BE2C (cell line): ENCODE measurements around the gene VENTX.

Experiments used
- DNase-seq: peaks from one replicate; pipeline ENCODE4 v3.0.0-alpha.2; 2020
- H3K27me3 ChIP-seq: fragments of 250-450 bp; sonication (Bioruptor Pico); 2 replicates; pipeline ENCODE4 v1.5.1; 2020; ENCODE audit warnings: mild to moderate bottlenecking
- H3K36me3 ChIP-seq: fragments of 250-450 bp; sonication (Bioruptor Pico); 2 replicates; pipeline ENCODE4 v1.5.1; 2020; ENCODE audit warnings: mild to moderate bottlenecking
- H3K4me1 ChIP-seq: fragments of 250-450 bp; sonication (Bioruptor Pico); 2 replicates; pipeline ENCODE4 v1.5.1; 2020
- H3K4me3 ChIP-seq: 2 replicates; pipeline ENCODE4 v1.5.1; 2011; ENCODE audit warnings: low read depth, low read length
- H3K9me3 ChIP-seq: fragments of 250-450 bp; sonication (Bioruptor Pico); 2 replicates; pipeline ENCODE4 v1.5.1; 2020
- CTCF ChIP-seq: IDR thresholded peaks from 2 replicates; pipeline ENCODE4 v1.5.1; 2012; ENCODE audit warnings: mild to moderate bottlenecking, low read depth, low read length

The VENTX gene

GRCh38 chr10:133270773-133271297 is 33.2 kb downstream of the VENTX start:
- Histone ChIP-seq H3K36me3 (no peaks in the 10 kb centered on the region), H3K4me1 (no peaks in the 10 kb centered on the region), H3K27me3 (peaks cover 12% of the 10 kb centered on the region), H3K4me3 (no peak overlapping the region), H3K9me3 (no peaks in the 10 kb centered on the region)
- no peak for DNase-seq
- TF ChIP-seq CTCF: no peak

GRCh38 chr10:133271521-133272300 is 34.1 kb downstream of the VENTX start:
- TF ChIP-seq CTCF: no peak
- H3K4me3 ChIP-seq: no peak overlapping the region
- H3K27me3 ChIP-seq: peaks cover 18% of the 10 kb centered on the region
- H3K4me1 ChIP-seq: peaks cover 3% of the 10 kb centered on the region; the same call in 1 of the 2 replicates
- no peaks in the 10 kb centered on the region for H3K9me3 ChIP-seq
- no peaks in the 10 kb centered on the region for H3K36me3 ChIP-seq
- DNase-seq: no peak

- H3K9me3 ChIP-seq: no peaks in the 10 kb centered on the region
- peaks cover 18% of the 10 kb centered on the region for H3K27me3 ChIP-seq
- H3K4me3 ChIP-seq: no peak overlapping the region
- TF ChIP-seq CTCF: no peak
- no peak for DNase-seq
- H3K4me1 ChIP-seq: peaks cover 3% of the 10 kb centered on the region; the same call in 1 of the 2 replicates
- no peaks in the 10 kb centered on the region for H3K36me3 ChIP-seq
Measured at GRCh38 chr10:133272301-133272963, 34.8 kb downstream of the VENTX start.

- Histone ChIP-seq H3K36me3 (no peaks in the 10 kb centered on the region), H3K4me1 (peaks cover 3% of the 10 kb centered on the region; the same call in 1 of the 2 replicates), H3K27me3 (peaks cover 18% of the 10 kb centered on the region), H3K4me3 (no peak overlapping the region), H3K9me3 (no peaks in the 10 kb centered on the region)
- DNase-seq: no peak
- TF ChIP-seq CTCF: no peak
Measured at GRCh38 chr10:133272964-133273420, 35.3 kb downstream of the VENTX start.

GRCh38 chr10:133273534-133274143 is 36.0 kb downstream of the VENTX start:
- no peaks in the 10 kb centered on the region for H3K9me3 ChIP-seq
- no peaks in the 10 kb centered on the region for H3K36me3 ChIP-seq
- DNase-seq: no peak
- peaks cover 18% of the 10 kb centered on the region for H3K27me3 ChIP-seq
- TF ChIP-seq CTCF: no peak
- no peak overlapping the region for H3K4me3 ChIP-seq
- peaks cover 3% of the 10 kb centered on the region; the same call in 1 of the 2 replicates for H3K4me1 ChIP-seq
